GM21447 (cell line): ENCODE measurements around the gene LRRC17.
"Not testable (repeated sequence)": the region's sequence is repeated elsewhere in the genome, so short reads cannot be mapped to it uniquely, and the experiment has no call there.

ENCODE experiments used
- ATAC-seq: cut with Tn5 transposase; IDR thresholded peaks from one replicate; pipeline ENCODE4 v1.9.1; 2021; ENCODE audit not compliant: unreplicated experiment

LRRC17 gene

DNA sequence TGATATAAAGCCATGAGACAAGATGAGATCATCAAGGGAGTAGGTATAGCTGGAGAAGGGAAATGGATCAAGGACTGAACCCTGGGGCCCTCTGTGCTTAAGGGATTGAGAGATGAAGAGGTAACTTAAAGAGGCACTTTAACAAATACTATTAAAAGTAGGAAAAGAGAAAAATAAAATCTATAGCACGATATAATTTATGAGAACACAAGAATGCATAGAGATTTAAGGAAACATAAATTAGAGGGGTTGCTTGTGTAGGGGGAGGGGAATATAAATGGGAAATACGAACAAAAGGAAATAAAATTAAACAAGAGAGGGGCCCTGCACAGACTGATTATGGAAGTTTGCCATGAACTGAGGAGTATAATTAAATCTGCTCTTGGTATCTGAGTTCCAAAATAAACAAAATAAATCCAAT, 15.6 kb upstream of the LRRC17 start:
- ATAC-seq: no peak

DNA sequence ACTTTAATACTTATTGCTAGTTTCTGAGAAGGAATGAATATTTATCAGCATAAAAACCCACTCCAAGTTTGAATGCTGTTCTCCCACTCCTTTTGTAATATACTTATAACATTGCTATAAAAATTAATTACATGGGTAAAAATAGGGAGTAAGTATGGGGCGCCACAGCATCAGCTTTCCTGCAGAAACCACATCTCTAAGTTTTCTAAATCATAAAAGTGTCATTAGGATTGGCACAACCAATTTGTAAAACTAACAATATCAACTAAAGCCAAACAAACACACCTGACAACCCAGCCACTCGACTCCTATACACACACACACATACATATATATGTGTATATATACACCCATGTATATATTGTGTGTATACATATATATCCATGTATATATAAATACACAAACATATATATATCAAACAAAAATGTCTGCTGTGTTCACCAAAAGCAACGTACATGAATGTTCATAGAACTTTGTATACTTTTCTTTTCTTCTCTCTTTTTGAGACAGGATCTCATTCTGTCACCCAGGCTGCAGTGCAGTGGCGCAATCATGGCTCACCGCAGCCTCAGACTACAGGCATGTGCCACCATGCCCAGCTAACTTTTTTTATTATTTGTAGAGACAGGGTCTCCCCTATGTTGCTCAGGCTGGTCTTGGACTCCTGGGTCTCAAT, 14.8 kb upstream of the LRRC17 start:
- no peak for ATAC-seq

GRCh38 chr7:102898532-102898859, 14.3 kb upstream of the LRRC17 start:
- no peak for ATAC-seq

- ATAC-seq: not testable (repeated sequence)
These were observed 10.7 kb upstream of the LRRC17 start for GRCh38 chr7:102902052-102902451.

DNA sequence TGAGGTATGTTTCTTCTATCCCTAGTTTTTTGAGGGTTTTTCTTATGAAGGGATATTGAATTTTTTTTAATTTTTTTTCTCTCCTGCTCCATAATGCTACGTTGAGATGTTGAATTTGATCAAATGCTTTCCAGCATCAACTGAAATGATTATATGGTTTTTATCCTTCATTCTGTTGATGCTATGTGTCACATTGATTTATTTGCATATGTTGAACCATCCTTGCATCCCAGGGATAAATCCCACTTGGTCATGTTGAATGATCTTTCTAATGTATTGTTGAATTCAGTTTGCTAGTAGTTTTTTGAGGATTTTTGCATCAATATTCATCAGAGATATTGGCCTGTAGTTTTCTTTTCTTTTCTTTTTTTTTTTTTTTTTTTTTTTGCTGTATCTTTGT, 9.2 kb upstream of the LRRC17 start:
- ATAC-seq: not testable (repeated sequence)

DNA sequence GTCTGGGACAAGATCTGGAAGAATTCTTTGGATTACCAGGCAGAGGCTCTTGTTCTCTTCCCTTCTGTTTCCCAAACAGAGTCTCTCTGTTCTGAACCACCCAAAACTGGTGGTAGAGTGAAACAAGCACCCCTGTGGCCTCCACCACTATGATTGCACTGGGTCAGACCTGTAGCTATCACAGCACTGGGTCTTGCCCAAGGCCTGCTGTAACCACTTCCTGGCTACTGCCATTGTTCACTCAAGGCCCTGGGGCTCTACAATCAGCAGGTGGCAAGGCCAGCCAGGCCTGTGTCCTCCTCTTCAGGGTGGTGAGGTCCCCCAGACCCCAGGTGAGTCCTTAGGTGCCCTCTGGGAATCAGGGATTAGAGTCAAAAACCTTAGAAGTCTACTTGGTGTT, 4.1 kb upstream of the LRRC17 start:
- ATAC-seq: no peak

GRCh38 chr7:102913826-102914225, 1.0 kb downstream of the LRRC17 start:
- no peak for ATAC-seq

- no peak for ATAC-seq
These were observed 1.8 kb downstream of the LRRC17 start for GRCh38 chr7:102914585-102914984.

- ATAC-seq: no peak
These were observed 3.6 kb downstream of the LRRC17 start for GRCh38 chr7:102916426-102916825.

GRCh38 chr7:102916881-102917280, 4.1 kb downstream of the LRRC17 start:
- no peak for ATAC-seq

DNA sequence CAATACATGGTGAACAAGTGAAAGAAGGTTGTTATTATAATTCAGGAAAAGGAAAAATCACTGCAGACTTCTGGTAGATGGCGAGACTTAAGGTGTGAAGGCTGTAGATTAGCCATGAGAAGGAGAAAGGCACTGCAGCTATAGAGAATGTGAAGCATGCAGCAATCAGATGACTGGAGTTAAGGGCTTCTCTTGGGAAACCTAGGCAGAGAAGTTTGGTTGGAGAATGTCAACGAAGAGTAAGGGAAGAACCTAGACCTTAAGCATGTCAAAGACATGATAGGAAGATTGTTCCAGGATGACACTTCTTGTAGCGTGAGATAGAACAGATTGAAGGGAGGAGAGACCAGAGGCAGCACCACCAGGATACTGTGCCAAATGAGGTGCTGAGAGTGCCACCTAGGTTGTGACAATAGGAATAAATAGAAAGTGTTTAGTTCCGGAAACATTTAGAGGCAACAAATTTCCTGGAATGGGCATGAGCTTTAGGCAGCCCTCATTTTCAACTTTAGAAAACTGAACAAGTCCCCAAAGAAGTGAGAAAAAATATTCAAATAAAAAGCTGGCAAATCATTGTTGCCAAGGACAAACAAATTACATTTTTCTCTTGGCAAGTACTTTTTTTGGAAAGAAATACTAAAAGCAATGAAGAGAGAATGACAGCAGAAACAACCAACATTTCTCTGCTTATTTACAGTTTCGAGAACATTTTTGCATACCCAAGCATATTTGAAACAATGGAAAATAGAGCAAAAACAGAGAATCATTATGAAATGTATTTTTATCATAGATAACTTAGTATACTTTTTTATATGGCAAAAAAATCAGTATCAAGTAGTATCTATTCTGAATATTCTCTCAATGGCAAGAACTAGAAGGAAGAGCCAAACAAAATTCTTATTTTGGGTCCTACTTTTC, 4.9 kb downstream of the LRRC17 start:
- no peak for ATAC-seq

DNA sequence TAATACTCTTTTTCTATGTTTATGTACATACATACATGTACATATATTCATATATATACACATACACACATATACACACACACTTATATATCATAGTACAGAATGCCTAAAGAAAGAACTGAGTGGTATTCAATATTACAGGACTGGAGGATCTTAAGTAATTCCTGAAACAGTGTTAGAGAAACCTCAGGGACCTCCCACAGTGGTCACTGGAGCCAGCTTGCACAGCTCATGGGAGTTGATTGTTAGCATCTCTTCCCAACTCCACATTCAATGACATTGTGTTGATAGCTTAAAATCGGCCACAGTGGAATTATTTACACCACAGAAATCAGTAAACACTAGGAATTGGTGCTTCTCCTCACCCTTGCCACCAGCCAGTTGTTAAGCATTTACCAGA, 6.0 kb downstream of the LRRC17 start:
- no peak for ATAC-seq

- no peak for ATAC-seq
These were observed 13.4 kb downstream of the LRRC17 start for GRCh38 chr7:102925976-102926782.

- no peak for ATAC-seq
These were observed 14.0 kb downstream of the LRRC17 start for GRCh38 chr7:102926783-102927140.

DNA sequence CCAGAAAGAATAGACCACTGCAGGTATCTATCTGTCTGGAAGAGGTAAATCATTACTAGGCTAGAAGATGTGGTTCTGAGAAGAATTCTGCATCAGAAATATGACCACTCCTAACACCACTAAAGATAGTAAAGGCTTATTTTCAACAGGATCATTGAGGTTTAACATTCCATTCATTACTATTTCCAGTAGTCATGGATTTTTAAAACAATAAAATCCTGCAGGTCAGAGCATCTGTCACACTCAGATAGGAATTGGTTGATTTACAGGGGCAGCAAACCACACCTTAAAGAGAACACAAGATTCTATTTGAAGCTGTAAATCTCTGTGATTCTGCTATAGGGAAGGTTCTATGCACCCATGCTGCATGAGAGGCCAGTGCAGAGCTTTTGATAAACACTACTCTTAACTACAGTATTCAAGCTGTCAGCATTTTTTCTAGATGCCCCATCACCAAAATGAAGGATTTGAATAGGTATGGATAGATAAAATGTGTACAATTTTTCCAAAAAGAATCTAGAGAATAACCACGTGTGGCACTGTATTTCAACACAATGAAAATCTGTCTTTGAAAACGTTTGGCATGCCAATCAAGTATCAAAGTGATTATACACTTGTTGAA, 14.6 kb downstream of the LRRC17 start:
- ATAC-seq: no peak

GRCh38 chr7:102931757-102932156, 19.0 kb downstream of the LRRC17 start:
- ATAC-seq: no peak

DNA sequence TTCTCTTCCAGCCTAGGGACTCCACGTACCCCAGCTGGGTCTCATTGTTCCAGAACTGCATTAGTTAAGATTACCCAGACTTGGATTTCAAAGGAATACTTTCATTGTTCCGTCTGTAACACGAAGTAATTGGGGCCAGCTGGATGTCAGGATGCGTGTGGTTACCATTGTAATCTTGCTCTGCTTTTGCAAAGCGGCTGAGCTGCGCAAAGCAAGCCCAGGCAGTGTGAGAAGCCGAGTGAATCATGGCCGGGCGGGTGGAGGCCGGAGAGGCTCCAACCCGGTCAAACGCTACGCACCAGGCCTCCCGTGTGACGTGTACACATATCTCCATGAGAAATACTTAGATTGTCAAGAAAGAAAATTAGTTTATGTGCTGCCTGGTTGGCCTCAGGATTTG, 21.0 kb downstream of the LRRC17 start:
- no peak for ATAC-seq

DNA sequence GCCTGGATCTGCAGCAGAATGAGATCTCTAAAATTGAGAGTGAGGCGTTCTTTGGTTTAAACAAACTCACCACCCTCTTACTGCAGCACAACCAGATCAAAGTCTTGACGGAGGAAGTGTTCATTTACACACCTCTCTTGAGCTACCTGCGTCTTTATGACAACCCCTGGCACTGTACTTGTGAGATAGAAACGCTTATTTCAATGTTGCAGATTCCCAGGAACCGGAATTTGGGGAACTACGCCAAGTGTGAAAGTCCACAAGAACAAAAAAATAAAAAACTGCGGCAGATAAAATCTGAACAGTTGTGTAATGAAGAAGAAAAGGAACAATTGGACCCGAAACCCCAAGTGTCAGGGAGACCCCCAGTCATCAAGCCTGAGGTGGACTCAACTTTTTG, 21.4 kb downstream of the LRRC17 start:
- no peak for ATAC-seq

- ATAC-seq: no peak
These were observed 21.9 kb downstream of the LRRC17 start for GRCh38 chr7:102934701-102935100.

GRCh38 chr7:102935450-102936115, 22.8 kb downstream of the LRRC17 start:
- no peak for ATAC-seq

GRCh38 chr7:102938679-102939078, 25.9 kb downstream of the LRRC17 start:
- ATAC-seq: no peak
